Mesenchymal stem cell (in vitro differentiated cells and primary cell): Measurements from ENCODE around the gene ASCC1.
A peak's percentile ranks its signal among the peaks of the same experiment; 100 is the strongest.

Source experiments
- DNase-seq: peaks from one replicate; pipeline ENCODE4 v3.0.0-alpha.2; 2013
- H2AFZ ChIP-seq: one replicate; pipeline ENCODE4 v1.6.1; 2013; ENCODE audit warnings: low read depth, mild to moderate bottlenecking, control low read depth, inconsistent platforms, low read length, moderate library complexity
- H2AK5ac ChIP-seq: 2 replicates; pipeline ENCODE4 v1.6.1; 2013; ENCODE audit warnings: low read length, moderate library complexity, mild to moderate bottlenecking, inconsistent platforms; ENCODE audit not compliant: severe bottlenecking
- H2BK120ac ChIP-seq: one replicate; pipeline ENCODE4 v1.6.1; 2013; ENCODE audit warnings: low read depth, mild to moderate bottlenecking, inconsistent platforms, low read length, moderate library complexity
- H2BK12ac ChIP-seq, 2 experiments: one replicate each; pipeline ENCODE4 v1.6.1; 2013; ENCODE audit warnings: inconsistent platforms in 2 of 2, low read length in 2 of 2, mild to moderate bottlenecking in 2 of 2, moderate library complexity in 2 of 2, control low read depth in 1 of 2
- H2BK15ac ChIP-seq: one replicate; pipeline ENCODE4 v1.6.1; 2013; ENCODE audit warnings: mild to moderate bottlenecking, low read depth, inconsistent platforms; ENCODE audit not compliant: poor library complexity, severe bottlenecking
- H2BK5ac ChIP-seq: 2 replicates; pipeline ENCODE4 v1.6.1; 2013; ENCODE audit warnings: low read depth, mild to moderate bottlenecking, low read length, control low read depth, inconsistent platforms; ENCODE audit not compliant: poor library complexity, severe bottlenecking
- H3K14ac ChIP-seq, 2 experiments: one replicate each; pipeline ENCODE4 v1.6.1; 2013; ENCODE audit warnings: inconsistent platforms in 2 of 2, low read length in 2 of 2, control low read depth in 1 of 2, mild to moderate bottlenecking in 1 of 2, moderate library complexity in 1 of 2
- H3K18ac ChIP-seq, 2 experiments: one replicate each; pipeline ENCODE4 v1.6.1; 2013; ENCODE audit warnings: inconsistent platforms in 2 of 2, low read length in 2 of 2, control low read depth in 1 of 2, low read depth in 1 of 2, mild to moderate bottlenecking in 1 of 2
- H3K23ac ChIP-seq, 2 experiments: one replicate each; pipeline ENCODE4 v1.6.1; 2013; ENCODE audit warnings: inconsistent platforms in 2 of 2, low read length in 2 of 2, mild to moderate bottlenecking in 2 of 2, moderate library complexity in 2 of 2, control low read depth in 1 of 2
- H3K27ac ChIP-seq: 2 replicates; pipeline ENCODE4 v1.5.1; 2013; ENCODE audit warnings: mild to moderate bottlenecking, moderate library complexity, low read length, control low read depth, inconsistent platforms; ENCODE audit not compliant: poor library complexity, severe bottlenecking
- H3K27me3 ChIP-seq, 2 experiments: 2 replicates each; pipeline versions ENCODE4 v1.6.1 to v1.7.0; 2013; ENCODE audit warnings: low read length in 2 of 2, mild to moderate bottlenecking in 2 of 2, moderate library complexity in 2 of 2, control low read depth in 1 of 2, inconsistent platforms in 1 of 2; ENCODE audit not compliant: control insufficient read depth in 1 of 2, insufficient read depth in 1 of 2
- H3K36me3 ChIP-seq, 2 experiments: 2 replicates each; pipeline versions ENCODE4 v1.6.1 to v1.7.0; 2013; ENCODE audit warnings: low read length in 2 of 2, control low read depth in 1 of 2, inconsistent platforms in 1 of 2, low read depth in 1 of 2, mild to moderate bottlenecking in 1 of 2; ENCODE audit not compliant: insufficient read depth in 2 of 2, control insufficient read depth in 1 of 2
- H3K4ac ChIP-seq, 2 experiments: one replicate each; pipeline ENCODE4 v1.6.1; 2013; ENCODE audit warnings: inconsistent platforms in 2 of 2, low read length in 2 of 2, mild to moderate bottlenecking in 2 of 2, moderate library complexity in 2 of 2, control low read depth in 1 of 2, low read depth in 1 of 2
- H3K4me1 ChIP-seq: 2 replicates; pipeline ENCODE4 v1.6.1; 2013; ENCODE audit warnings: low read depth, low read length, control low read depth; ENCODE audit not compliant: control insufficient read depth, insufficient read depth
- H3K4me2 ChIP-seq: 2 replicates; pipeline ENCODE4 v1.6.1; 2013; ENCODE audit warnings: low read length, mild to moderate bottlenecking, inconsistent platforms; ENCODE audit not compliant: poor library complexity, severe bottlenecking
- H3K4me3 ChIP-seq, 2 experiments: 2 replicates each; pipeline versions ENCODE4 v1.5.1 to v1.7.0; 2013; ENCODE audit warnings: low read length in 2 of 2, mild to moderate bottlenecking in 2 of 2, control low read depth in 1 of 2, low read depth in 1 of 2; ENCODE audit not compliant: insufficient read depth in 1 of 2
- H3K79me1 ChIP-seq: replicated peaks from 2 replicates; pipeline ENCODE4 v1.6.1; 2013; ENCODE audit warnings: mild to moderate bottlenecking, control low read depth, low read length, inconsistent platforms; ENCODE audit not compliant: poor library complexity, severe bottlenecking
- H3K9ac ChIP-seq: 2 replicates; pipeline ENCODE4 v1.7.0; 2013; ENCODE audit warnings: mild to moderate bottlenecking, low read length, moderate library complexity
- H3K9me3 ChIP-seq: 2 replicates; pipeline ENCODE4 v1.7.0; 2013; ENCODE audit warnings: mild to moderate bottlenecking, low read length; ENCODE audit not compliant: control insufficient read depth
- H4K8ac ChIP-seq: one replicate; pipeline ENCODE4 v1.6.1; 2013; ENCODE audit warnings: inconsistent platforms, mild to moderate bottlenecking, low read length, moderate library complexity
- H4K91ac ChIP-seq: one replicate; pipeline ENCODE4 v1.6.1; 2013; ENCODE audit warnings: mild to moderate bottlenecking, low read length, inconsistent platforms
- WGBS: methylation state at CpG from one replicate; pipeline ENCODE4 v1.1.7; 2013; ENCODE audit warnings: mixed read lengths; 5-methylcytosine and 5-hydroxymethylcytosine counted together

Gene ASCC1

GRCh38 chr10:72220637-72221036 is 4.6 kb upstream of the ASCC1 start:
- no peaks in the 10 kb centered on the region for H3K27me3 ChIP-seq
- H3K14ac ChIP-seq: no peak overlapping the region
- no peak overlapping the region for H2AK5ac ChIP-seq
- H3K27ac ChIP-seq: no peak overlapping the region
- no peak overlapping the region for H3K23ac ChIP-seq
- DNase-seq: no peak
- H4K8ac ChIP-seq: no peak overlapping the region
- no peak overlapping the region for H3K9ac ChIP-seq
- no peak overlapping the region for H3K4me3 ChIP-seq
- H2BK12ac ChIP-seq: no peak overlapping the region
- H3K4ac ChIP-seq: no peak overlapping the region
- no peak overlapping the region for H2BK15ac ChIP-seq
- no peak overlapping the region for H2BK5ac ChIP-seq
- H3K36me3 ChIP-seq: peaks cover 9 to 16% of the 10 kb centered on the region in 2 experiments
- H4K91ac ChIP-seq: no peak overlapping the region
- H3K4me1 ChIP-seq: peaks cover 8% of the 10 kb centered on the region
- WGBS: 97% methylated on average over 7 of the region's 8 CpGs
- no peak overlapping the region for H3K18ac ChIP-seq
- no peaks in the 10 kb centered on the region for H3K9me3 ChIP-seq
- no peak overlapping the region for H3K4me2 ChIP-seq
- H2BK120ac ChIP-seq: no peak overlapping the region
- H3K79me1 ChIP-seq: peaks cover 11% of the 10 kb centered on the region
- no peak overlapping the region for H2AFZ ChIP-seq

GRCh38 chr10:72219235-72219814 is 3.2 kb upstream of the ASCC1 start:
- H2AFZ ChIP-seq: no peak overlapping the region
- no peaks in the 10 kb centered on the region for H3K27me3 ChIP-seq
- H3K4me3 ChIP-seq: no peak overlapping the region
- no peak overlapping the region for H2BK12ac ChIP-seq
- H3K18ac ChIP-seq: no peak overlapping the region
- no peak overlapping the region for H3K14ac ChIP-seq
- 82% methylated on average over 4 of the region's 6 CpGs for WGBS
- H3K23ac ChIP-seq: no peak overlapping the region
- H2AK5ac ChIP-seq: no peak overlapping the region
- H3K4ac ChIP-seq: no peak overlapping the region
- no peak for DNase-seq
- peaks cover 10% of the 10 kb centered on the region for H3K4me1 ChIP-seq
- H3K79me1 ChIP-seq: peaks cover 5% of the 10 kb centered on the region
- H4K91ac ChIP-seq: no peak overlapping the region
- H3K36me3 ChIP-seq: peaks cover 9 to 11% of the 10 kb centered on the region in 2 experiments
- H3K27ac ChIP-seq: no peak overlapping the region
- H3K9me3 ChIP-seq: no peaks in the 10 kb centered on the region
- H2BK15ac ChIP-seq: no peak overlapping the region
- H3K9ac ChIP-seq: peak overlapping the region; percentile 23
- H2BK120ac ChIP-seq: no peak overlapping the region
- H2BK5ac ChIP-seq: no peak overlapping the region
- no peak overlapping the region for H4K8ac ChIP-seq
- no peak overlapping the region for H3K4me2 ChIP-seq

DNA sequence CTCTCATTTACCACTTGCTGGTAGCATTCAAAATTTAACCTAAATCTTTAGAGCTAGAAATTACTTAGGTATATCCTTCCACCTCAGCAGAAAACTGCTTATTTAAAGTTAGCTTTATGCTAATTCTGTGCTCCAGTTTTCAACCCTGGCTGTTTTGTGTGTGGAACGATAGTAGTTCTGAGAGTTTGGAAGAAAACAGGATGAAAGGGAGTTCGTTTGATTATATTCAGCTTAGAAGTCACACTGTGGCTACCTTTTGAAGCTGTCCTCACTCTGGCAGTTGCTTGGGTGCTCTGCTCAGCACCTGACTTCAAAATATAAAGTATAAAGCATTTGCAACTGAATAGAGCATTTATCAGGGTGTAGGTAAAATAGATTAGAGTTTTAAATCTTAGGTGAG is 2.6 kb upstream of the ASCC1 start:
- Histone ChIP-seq H4K8ac (no peak overlapping the region), H2BK5ac (no peak overlapping the region), H3K18ac (no peak overlapping the region), H3K27me3 (no peaks in the 10 kb centered on the region), H3K27ac (no peak overlapping the region), H3K4me3 (no peak overlapping the region), H2BK12ac (no peak overlapping the region), H3K4ac (no peak overlapping the region), H3K4me1 (peaks cover 10% of the 10 kb centered on the region), H4K91ac (no peak overlapping the region), H3K14ac (no peak overlapping the region), H2BK15ac (no peak overlapping the region), H3K23ac (no peak overlapping the region), H3K9me3 (no peaks in the 10 kb centered on the region), H3K79me1 (peaks cover 6% of the 10 kb centered on the region), H2AFZ (no peak overlapping the region), H2AK5ac (no peak overlapping the region), H3K9ac (peak overlapping the region; percentile 23), H2BK120ac (no peak overlapping the region), H3K4me2 (no peak overlapping the region), H3K36me3 (peaks cover 9 to 11% of the 10 kb centered on the region in 2 experiments)
- 96% methylated on average over 2 of the region's 2 CpGs for WGBS
- DNase-seq: no peak

DNA sequence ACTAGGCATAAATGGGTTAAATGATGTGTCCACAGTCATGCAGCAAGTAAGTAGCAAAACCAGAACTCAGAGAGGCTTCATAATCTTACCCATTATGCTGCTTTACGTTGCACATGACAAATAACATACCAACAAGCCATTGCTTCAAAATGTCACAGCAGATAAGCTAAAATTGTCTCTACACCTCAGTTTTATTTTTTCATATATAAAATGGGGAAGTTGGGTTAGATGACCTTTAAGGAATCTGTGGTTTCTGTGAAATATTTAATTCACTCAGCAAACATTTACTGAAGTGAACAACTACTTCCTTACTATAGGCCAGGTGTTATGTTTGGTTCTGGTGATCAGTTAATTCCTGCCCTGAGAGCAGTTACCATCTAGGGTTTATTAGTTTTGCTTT is 2.2 kb upstream of the ASCC1 start:
- H2BK120ac ChIP-seq: no peak overlapping the region
- H3K4ac ChIP-seq: no peak overlapping the region
- no peak overlapping the region for H3K4me2 ChIP-seq
- no peak for DNase-seq
- H3K18ac ChIP-seq: no peak overlapping the region
- H3K36me3 ChIP-seq: peaks cover 9 to 11% of the 10 kb centered on the region in 2 experiments
- WGBS: 100% methylated on average over 1 of the region's 1 CpG
- no peak overlapping the region for H2BK5ac ChIP-seq
- H3K27ac ChIP-seq: no peak overlapping the region
- no peaks in the 10 kb centered on the region for H3K9me3 ChIP-seq
- H3K27me3 ChIP-seq: no peaks in the 10 kb centered on the region
- no peak overlapping the region for H2BK15ac ChIP-seq
- peak overlapping the region; percentile 23 for H3K9ac ChIP-seq
- H4K91ac ChIP-seq: no peak overlapping the region
- no peak overlapping the region for H3K14ac ChIP-seq
- no peak overlapping the region for H2AK5ac ChIP-seq
- H2BK12ac ChIP-seq: no peak overlapping the region
- H3K79me1 ChIP-seq: peaks cover 6% of the 10 kb centered on the region
- H3K4me1 ChIP-seq: peaks cover 10% of the 10 kb centered on the region
- H3K23ac ChIP-seq: no peak overlapping the region
- H4K8ac ChIP-seq: no peak overlapping the region
- H3K4me3 ChIP-seq: no peak overlapping the region
- no peak overlapping the region for H2AFZ ChIP-seq
